Vagina (tissue), 2 donors: ENCODE measurements around the gene SERTAD4.

Experiments used
- CTCF ChIP-seq, 3 experiments: fragments of 450-650 bp in 2 of 3; fragments of 200-600 bp in 1 of 3; sonication (generic) in 1 of 3; IDR thresholded peaks; one replicate each; pipeline ENCODE4 v1.5.1; 2017 to 2019; ENCODE audit warnings: antibody characterized with exemption in 3 of 3, mild to moderate bottlenecking in 2 of 3, moderate library complexity in 2 of 3
- POLR2A ChIP-seq, 2 donors: fragments of 450-650 bp; IDR thresholded peaks; one replicate each; pipeline ENCODE4 v1.6.1; 2017; ENCODE audit warnings: antibody characterized with exemption in 2 of 2, mild to moderate bottlenecking in 2 of 2, moderate library complexity in 2 of 2
- POLR2AphosphoS5 ChIP-seq, 2 donors: sonication (generic); formaldehyde crosslinking; IDR thresholded peaks; one replicate each; pipeline ENCODE4 v1.9.0; 2017; ENCODE audit warnings: antibody characterized with exemption in 2 of 2, mild to moderate bottlenecking in 2 of 2, low read depth in 1 of 2; ENCODE audit not compliant: insufficient read depth in 1 of 2

- TF ChIP-seq CTCF (IDR thresholded peaks at IDR 0.05) (no peak), POLR2A (IDR thresholded peaks at IDR 0.05) (no peak), POLR2AphosphoS5 (IDR thresholded peaks at IDR 0.05; ENCODE audit: insufficient read depth in 1 of 2, low read depth in 1 of 2) (no peak)
These were observed 24.8 kb upstream of the SERTAD4 start for GRCh38 chr1:210207597-210208450.
